ENCODE data around the gene RND2. TPM values are rescaled to one million over a fixed set of nuclear protein-coding genes. Genes with fewer than 3 reads are reported as not detected.
A peak's percentile ranks its signal among the peaks of the same experiment; 100 is the strongest.

Gene RND2
- total and polyA plus RNA-seq, 7 donors, result 0.04 to 0.22 (median 0.09) TPM

DNA sequence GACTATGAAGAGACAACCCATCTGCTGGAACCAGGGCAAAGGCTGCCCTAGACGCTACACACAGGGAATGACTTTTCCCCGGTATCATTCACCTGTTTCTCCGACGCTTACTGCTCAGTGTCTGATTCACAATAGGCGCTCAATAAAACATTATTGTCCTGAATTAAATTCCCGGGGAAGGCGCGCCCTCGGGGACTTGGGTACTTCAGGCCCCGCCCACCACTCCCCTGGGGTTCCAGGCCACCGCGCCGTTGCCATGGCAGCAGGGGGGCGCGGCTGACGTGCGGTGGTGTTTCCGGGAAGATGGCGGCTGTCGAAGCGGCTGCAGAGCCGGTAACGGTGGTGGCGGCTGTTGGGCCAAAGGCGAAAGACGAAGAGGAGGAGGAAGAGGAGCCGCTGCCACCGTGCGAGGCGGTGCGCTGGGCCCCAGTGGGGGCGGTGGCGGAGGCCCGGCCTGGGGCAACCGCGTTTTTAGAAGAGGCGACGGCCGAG, 44.7 kb upstream of the RND2 start, which contains the start of gene RUNDC1:
TSS of gene RUNDC1 (plus strand) at position 292 of the 492 bp plus-strand sequence. CDS start at position 304, 12 bp downstream.
- H3K4me3 ChIP-seq, result peak within 1 kb of the TSS; percentile 93
- H3K27ac ChIP-seq, result peak within 1 kb of the TSS; percentile 96
- no peaks in the 10 kb centered on the region for H3K9me3 ChIP-seq
- H3K4me1 ChIP-seq, result peaks cover 28% of the 10 kb centered on the region
- TF ChIP-seq, protein P1, sequence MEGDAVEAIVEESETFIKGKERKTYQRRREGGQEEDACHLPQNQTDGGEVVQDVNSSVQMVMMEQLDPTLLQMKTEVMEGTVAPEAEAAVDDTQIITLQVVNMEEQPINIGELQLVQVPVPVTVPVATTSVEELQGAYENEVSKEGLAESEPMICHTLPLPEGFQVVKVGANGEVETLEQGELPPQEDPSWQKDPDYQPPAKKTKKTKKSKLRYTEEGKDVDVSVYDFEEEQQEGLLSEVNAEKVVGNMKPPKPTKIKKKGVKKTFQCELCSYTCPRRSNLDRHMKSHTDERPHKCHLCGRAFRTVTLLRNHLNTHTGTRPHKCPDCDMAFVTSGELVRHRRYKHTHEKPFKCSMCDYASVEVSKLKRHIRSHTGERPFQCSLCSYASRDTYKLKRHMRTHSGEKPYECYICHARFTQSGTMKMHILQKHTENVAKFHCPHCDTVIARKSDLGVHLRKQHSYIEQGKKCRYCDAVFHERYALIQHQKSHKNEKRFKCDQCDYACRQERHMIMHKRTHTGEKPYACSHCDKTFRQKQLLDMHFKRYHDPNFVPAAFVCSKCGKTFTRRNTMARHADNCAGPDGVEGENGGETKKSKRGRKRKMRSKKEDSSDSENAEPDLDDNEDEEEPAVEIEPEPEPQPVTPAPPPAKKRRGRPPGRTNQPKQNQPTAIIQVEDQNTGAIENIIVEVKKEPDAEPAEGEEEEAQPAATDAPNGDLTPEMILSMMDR (IDR thresholded peaks at IDR 0.05), result no peak
- WGBS, 3 donors, result 0 to 1% (median 0%) methylated on average over 28 to 39 of the region's 39 CpGs
- intact Hi-C loops (cut with DNase I), result no loop called here
- H3K27me3 ChIP-seq (ENCODE audit: insufficient read depth in 3 of 3, low read length in 2 of 3), result no peaks in the 10 kb centered on the region
- DNase-seq, result peak; percentile 93 to 95
- H3K36me3 ChIP-seq (ENCODE audit: insufficient read depth in 1 of 2, low read depth in 1 of 2), result peaks cover 0 to 19% of the 10 kb centered on the region in 2 donors
- ATAC-seq, result peak; percentile 81 to 88 (median 86)

DNA sequence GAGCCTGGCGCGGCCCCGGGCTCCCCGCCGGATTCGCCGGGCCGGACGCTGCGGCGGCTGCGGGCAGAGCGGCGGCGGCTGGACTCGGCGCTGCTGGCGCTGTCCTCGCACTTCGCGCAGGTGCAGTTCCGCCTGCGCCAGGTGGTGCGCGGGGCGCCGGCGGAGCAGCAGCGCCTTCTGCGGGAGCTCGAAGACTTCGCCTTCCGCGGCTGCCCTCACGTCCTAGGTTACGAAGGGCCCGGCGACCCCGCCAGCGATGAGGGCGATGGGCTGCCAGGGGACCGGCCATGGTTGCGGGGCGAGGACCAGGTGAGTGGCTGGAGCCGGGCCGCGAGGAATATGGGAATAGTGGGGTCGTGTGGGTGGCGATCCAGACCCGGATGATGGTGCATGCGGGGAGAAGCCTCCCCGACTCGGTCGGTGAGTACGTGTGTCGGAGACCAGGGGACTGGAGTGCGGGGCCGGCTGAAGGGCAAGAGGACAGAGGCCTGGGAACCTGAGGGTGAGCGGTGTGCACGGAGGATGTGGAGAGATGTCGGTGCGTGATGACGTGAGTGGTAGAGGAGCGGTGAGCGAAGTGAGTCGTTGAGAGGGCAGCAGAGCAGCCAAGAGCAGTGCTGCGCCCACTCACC, 44.1 kb upstream of the RND2 start:
- Histone ChIP-seq H3K36me3 (ENCODE audit: insufficient read depth in 1 of 2, low read depth in 1 of 2) (peaks cover 0 to 25% of the 10 kb centered on the region in 2 donors), H3K27ac (peak overlapping the region; percentile 96), H3K27me3 (ENCODE audit: insufficient read depth in 3 of 3, low read length in 2 of 3) (no peaks in the 10 kb centered on the region), H3K4me1 (peaks cover 25% of the 10 kb centered on the region), H3K9me3 (no peaks in the 10 kb centered on the region), H3K4me3 (peak overlapping the region; percentile 93)
- ATAC-seq (peak; percentile 48 to 72 (median 62)), DNase-seq (peak; percentile 39 to 69)
- intact Hi-C loops (cut with DNase I), result loop anchor here in 1 of 2 donors (1.0 kb wide), 1 partner anchor 17 kb away; the partner anchor contains the start of gene RPL27
- WGBS, 3 donors, result 0 to 1% (median 0%) methylated on average over 61 to 67 of the region's 67 CpGs
- TF ChIP-seq, protein P1 (IDR thresholded peaks at IDR 0.05), result peak; percentile 18

DNA sequence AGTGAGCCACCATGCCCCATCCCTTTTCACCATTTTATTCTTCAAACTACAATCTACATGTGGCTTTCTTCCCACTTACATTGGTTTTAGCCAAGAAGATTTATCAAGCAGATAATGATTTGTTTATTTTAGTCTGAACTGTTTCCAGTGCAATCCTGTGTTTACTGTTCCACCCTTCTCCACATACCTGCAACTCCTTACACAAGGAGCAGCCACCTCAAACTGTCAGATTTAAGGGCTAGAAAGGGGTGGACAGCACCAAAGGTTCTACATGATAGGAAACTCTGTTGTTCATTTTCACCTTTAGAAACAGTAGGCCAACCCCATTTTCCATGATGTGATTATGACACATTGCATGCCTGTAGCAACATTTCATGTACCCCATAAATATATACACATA, 42.8 kb upstream of the RND2 start:
- intact Hi-C loops (cut with DNase I), result no loop called here
- Histone ChIP-seq H3K27me3 (ENCODE audit: insufficient read depth in 3 of 3, low read length in 2 of 3) (no peaks in the 10 kb centered on the region), H3K4me3 (no peak overlapping the region)

DNA sequence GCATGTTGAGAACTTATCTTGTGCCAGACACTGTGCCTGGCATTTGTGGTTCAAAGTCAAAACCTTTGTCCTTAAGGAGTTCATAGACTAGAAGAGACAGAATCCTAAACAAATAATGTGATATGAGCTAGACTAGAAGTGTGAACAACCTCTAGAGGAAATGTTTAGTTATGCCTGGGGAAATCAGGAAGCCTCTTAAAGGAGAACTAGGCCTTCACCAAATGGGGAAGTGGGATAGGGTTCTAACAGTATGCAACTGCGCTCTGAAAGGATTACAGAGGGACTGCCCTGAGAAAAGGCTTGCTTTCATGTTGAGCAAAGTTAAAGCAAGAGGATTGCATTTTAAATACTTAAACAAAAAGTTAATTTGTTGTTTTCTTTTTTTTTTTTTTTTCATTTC, 39.8 kb upstream of the RND2 start:
- intact Hi-C loops (cut with DNase I), result no loop called here
- Histone ChIP-seq H3K27ac (peak overlapping the region; percentile 30), H3K4me3 (no peak overlapping the region), H3K4me1 (peaks cover 12% of the 10 kb centered on the region), H3K9me3 (no peaks in the 10 kb centered on the region), H3K36me3 (ENCODE audit: insufficient read depth in 1 of 2, low read depth in 1 of 2) (peaks cover 7 to 68% of the 10 kb centered on the region in 2 donors), H3K27me3 (ENCODE audit: insufficient read depth in 3 of 3, low read length in 2 of 3) (no peaks in the 10 kb centered on the region)
- DNase-seq (no peak), ATAC-seq (no peak)
- TF ChIP-seq, protein P1 (IDR thresholded peaks at IDR 0.05), result no peak
- WGBS, 3 donors, result 0 to 68% (median 0%) methylated on average over 1 of the region's 1 CpG

More for the DNA sequence above, 42.8 kb upstream of the RND2 start:
- Histone ChIP-seq H3K9me3 (no peaks in the 10 kb centered on the region), H3K4me1 (peaks cover 25% of the 10 kb centered on the region), H3K36me3 (ENCODE audit: insufficient read depth in 1 of 2, low read depth in 1 of 2) (peaks cover 2 to 39% of the 10 kb centered on the region in 2 donors), H3K27ac (peak overlapping the region; percentile 96)
- no peak for DNase-seq
- TF ChIP-seq, protein P1 (IDR thresholded peaks at IDR 0.05), result no peak
- no peak for ATAC-seq

Data from psoas muscle (tissue), 8 donors.